ENCODE data around the gene KRI1. TPM values are rescaled to one million over a fixed set of nuclear protein-coding genes. Genes with fewer than 3 reads are reported as not detected.

The KRI1 gene
- total and polyA plus RNA-seq, 4 donors, result 4.6 to 14.1 (median 7.0) TPM

GRCh38 chr19:10560154-10560553, 5.7 kb downstream of the KRI1 start:
- DNase-seq (ENCODE audit: low spot score), result no peak
- 94% methylated on average over 7 of the region's 7 CpGs for WGBS
- no peak for TF ChIP-seq HNF4A (conservative IDR thresholded peaks at IDR 0.05)
- TF ChIP-seq, protein P1, sequence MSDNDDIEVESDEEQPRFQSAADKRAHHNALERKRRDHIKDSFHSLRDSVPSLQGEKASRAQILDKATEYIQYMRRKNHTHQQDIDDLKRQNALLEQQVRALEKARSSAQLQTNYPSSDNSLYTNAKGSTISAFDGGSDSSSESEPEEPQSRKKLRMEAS (IDR thresholded peaks at IDR 0.05), result no peak
- Histone ChIP-seq H3K4me3 (ENCODE audit: low read depth in 1 of 3, low read length in 3 of 3) (no peak overlapping the region), H3K9me3 (ENCODE audit: control insufficient read depth in 4 of 4, low read length in 3 of 4) (no peaks in the 10 kb centered on the region), H3K27ac (ENCODE audit: low read depth in 1 of 2, low read length in 2 of 2) (no peak overlapping the region), H3K4me1 (ENCODE audit: control insufficient read depth in 4 of 4, insufficient read depth in 4 of 4, low read length in 3 of 4) (peaks cover 0 to 6% (median 4%) of the 10 kb centered on the region in 4 donors), H3K9ac (ENCODE audit: low read depth in 1 of 2, low read length in 2 of 2) (no peak overlapping the region), H3K27me3 (ENCODE audit: control insufficient read depth in 4 of 4, insufficient read depth in 4 of 4, low read length in 3 of 4) (no peaks in the 10 kb centered on the region), H3K36me3 (ENCODE audit: control insufficient read depth in 4 of 4, insufficient read depth in 3 of 4, low read depth in 1 of 4, low read length in 3 of 4) (peaks cover 11 to 50% (median 24%) of the 10 kb centered on the region in 4 donors)

- WGBS, result 96% methylated on average over 33 of the region's 33 CpGs
- no peak for TF ChIP-seq FOXA1 (IDR thresholded peaks at IDR 0.05)
- TF ChIP-seq GABPA (IDR thresholded peaks at IDR 0.05 in 1 of 2, conservative IDR thresholded peaks at IDR 0.05 in 1 of 2), result no peak
- TF ChIP-seq, protein P2, sequence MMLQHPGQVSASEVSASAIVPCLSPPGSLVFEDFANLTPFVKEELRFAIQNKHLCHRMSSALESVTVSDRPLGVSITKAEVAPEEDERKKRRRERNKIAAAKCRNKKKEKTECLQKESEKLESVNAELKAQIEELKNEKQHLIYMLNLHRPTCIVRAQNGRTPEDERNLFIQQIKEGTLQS (IDR thresholded peaks at IDR 0.05), result no peak
- no peak for TF ChIP-seq HNF4A (conservative IDR thresholded peaks at IDR 0.05)
- no peak for TF ChIP-seq CTCF (IDR thresholded peaks at IDR 0.05; ENCODE audit: low read depth, low read length, missing input control)
- TF ChIP-seq RAD21 (IDR thresholded peaks at IDR 0.05), result no peak
- no peak for TF ChIP-seq FOXA2 (IDR thresholded peaks at IDR 0.05)
- TF ChIP-seq, protein P3, sequence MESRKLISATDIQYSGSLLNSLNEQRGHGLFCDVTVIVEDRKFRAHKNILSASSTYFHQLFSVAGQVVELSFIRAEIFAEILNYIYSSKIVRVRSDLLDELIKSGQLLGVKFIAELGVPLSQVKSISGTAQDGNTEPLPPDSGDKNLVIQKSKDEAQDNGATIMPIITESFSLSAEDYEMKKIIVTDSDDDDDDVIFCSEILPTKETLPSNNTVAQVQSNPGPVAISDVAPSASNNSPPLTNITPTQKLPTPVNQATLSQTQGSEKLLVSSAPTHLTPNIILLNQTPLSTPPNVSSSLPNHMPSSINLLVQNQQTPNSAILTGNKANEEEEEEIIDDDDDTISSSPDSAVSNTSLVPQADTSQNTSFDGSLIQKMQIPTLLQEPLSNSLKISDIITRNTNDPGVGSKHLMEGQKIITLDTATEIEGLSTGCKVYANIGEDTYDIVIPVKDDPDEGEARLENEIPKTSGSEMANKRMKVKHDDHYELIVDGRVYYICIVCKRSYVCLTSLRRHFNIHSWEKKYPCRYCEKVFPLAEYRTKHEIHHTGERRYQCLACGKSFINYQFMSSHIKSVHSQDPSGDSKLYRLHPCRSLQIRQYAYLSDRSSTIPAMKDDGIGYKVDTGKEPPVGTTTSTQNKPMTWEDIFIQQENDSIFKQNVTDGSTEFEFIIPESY (IDR thresholded peaks at IDR 0.05), result no peak
- TF ChIP-seq JUND (IDR thresholded peaks at IDR 0.05), result no peak
- TF ChIP-seq RXRA (IDR thresholded peaks at IDR 0.05), result no peak
- DNase-seq (ENCODE audit: low spot score), result no peak
- Histone ChIP-seq H3K9me3 (ENCODE audit: control insufficient read depth in 4 of 4, low read length in 3 of 4) (no peaks in the 10 kb centered on the region), H3K4me1 (ENCODE audit: control insufficient read depth in 4 of 4, insufficient read depth in 4 of 4, low read length in 3 of 4) (no peaks in the 10 kb centered on the region), H3K27me3 (ENCODE audit: control insufficient read depth in 4 of 4, insufficient read depth in 4 of 4, low read length in 3 of 4) (no peaks in the 10 kb centered on the region), H3K9ac (ENCODE audit: low read depth in 1 of 2, low read length in 2 of 2) (no peak overlapping the region), H3K36me3 (ENCODE audit: control insufficient read depth in 4 of 4, insufficient read depth in 3 of 4, low read depth in 1 of 4, low read length in 3 of 4) (peaks cover 21 to 67% (median 38%) of the 10 kb centered on the region in 4 donors), H3K4me3 (ENCODE audit: low read depth in 1 of 3, low read length in 3 of 3) (no peak overlapping the region), H3K27ac (ENCODE audit: low read depth in 1 of 2, low read length in 2 of 2) (no peak overlapping the region)
These were observed 8.1 kb downstream of the KRI1 start for GRCh38 chr19:10557603-10558197.

GRCh38 chr19:10555610-10555973, 10.2 kb downstream of the KRI1 start:
- DNase-seq (ENCODE audit: low spot score), result no peak
- H3K4me1 ChIP-seq (ENCODE audit: control insufficient read depth in 4 of 4, insufficient read depth in 4 of 4, low read length in 3 of 4), result no peaks in the 10 kb centered on the region
- no peak overlapping the region for H3K4me3 ChIP-seq (ENCODE audit: low read depth in 1 of 3, low read length in 3 of 3)
- H3K9ac ChIP-seq (ENCODE audit: low read depth in 1 of 2, low read length in 2 of 2), result no peak overlapping the region
- no peaks in the 10 kb centered on the region for H3K27me3 ChIP-seq (ENCODE audit: control insufficient read depth in 4 of 4, insufficient read depth in 4 of 4, low read length in 3 of 4)
- 86% methylated on average over 7 of the region's 7 CpGs for WGBS
- no peaks in the 10 kb centered on the region for H3K9me3 ChIP-seq (ENCODE audit: control insufficient read depth in 4 of 4, low read length in 3 of 4)
- H3K27ac ChIP-seq (ENCODE audit: low read depth in 1 of 2, low read length in 2 of 2), result no peak overlapping the region
- H3K36me3 ChIP-seq (ENCODE audit: control insufficient read depth in 4 of 4, insufficient read depth in 3 of 4, low read depth in 1 of 4, low read length in 3 of 4), result peaks cover 30 to 69% (median 45%) of the 10 kb centered on the region in 4 donors
- TF ChIP-seq SP1 (IDR thresholded peaks at IDR 0.05), result no peak
- TF ChIP-seq, protein P1 (IDR thresholded peaks at IDR 0.05), result no peak
- no peak for TF ChIP-seq HNF4G (IDR thresholded peaks at IDR 0.05)
- TF ChIP-seq NR2F2 (IDR thresholded peaks at IDR 0.05), result no peak
- TF ChIP-seq, protein P2 (IDR thresholded peaks at IDR 0.05), result no peak
- TF ChIP-seq FOXA2 (IDR thresholded peaks at IDR 0.05), result no peak
- TF ChIP-seq HNF4A (conservative IDR thresholded peaks at IDR 0.05), result no peak
- no peak for TF ChIP-seq EGR1 (IDR thresholded peaks at IDR 0.05; ENCODE audit: low read depth in 2 of 2)
- no peak for TF ChIP-seq YY1 (IDR thresholded peaks at IDR 0.05)
- TF ChIP-seq, protein P3 (IDR thresholded peaks at IDR 0.05), result no peak
- no peak for TF ChIP-seq FOXA1 (IDR thresholded peaks at IDR 0.05)
- TF ChIP-seq RXRA (IDR thresholded peaks at IDR 0.05), result no peak
- no peak for TF ChIP-seq JUND (IDR thresholded peaks at IDR 0.05)
- TF ChIP-seq CTCF (IDR thresholded peaks at IDR 0.05; ENCODE audit: low read depth, low read length, missing input control), result no peak
- no peak for TF ChIP-seq TAF1 (conservative IDR thresholded peaks at IDR 0.05)
- no peak for TF ChIP-seq RAD21 (IDR thresholded peaks at IDR 0.05)
- no peak for TF ChIP-seq GABPA (IDR thresholded peaks at IDR 0.05 in 1 of 2, conservative IDR thresholded peaks at IDR 0.05 in 1 of 2)
